ENCODE measurements around the gene MSANTD1.

GRCh38 chr4:3276986-3277385 lies 28.0 kb downstream of the MSANTD1 start:
- TF ChIP-seq, protein P1, sequence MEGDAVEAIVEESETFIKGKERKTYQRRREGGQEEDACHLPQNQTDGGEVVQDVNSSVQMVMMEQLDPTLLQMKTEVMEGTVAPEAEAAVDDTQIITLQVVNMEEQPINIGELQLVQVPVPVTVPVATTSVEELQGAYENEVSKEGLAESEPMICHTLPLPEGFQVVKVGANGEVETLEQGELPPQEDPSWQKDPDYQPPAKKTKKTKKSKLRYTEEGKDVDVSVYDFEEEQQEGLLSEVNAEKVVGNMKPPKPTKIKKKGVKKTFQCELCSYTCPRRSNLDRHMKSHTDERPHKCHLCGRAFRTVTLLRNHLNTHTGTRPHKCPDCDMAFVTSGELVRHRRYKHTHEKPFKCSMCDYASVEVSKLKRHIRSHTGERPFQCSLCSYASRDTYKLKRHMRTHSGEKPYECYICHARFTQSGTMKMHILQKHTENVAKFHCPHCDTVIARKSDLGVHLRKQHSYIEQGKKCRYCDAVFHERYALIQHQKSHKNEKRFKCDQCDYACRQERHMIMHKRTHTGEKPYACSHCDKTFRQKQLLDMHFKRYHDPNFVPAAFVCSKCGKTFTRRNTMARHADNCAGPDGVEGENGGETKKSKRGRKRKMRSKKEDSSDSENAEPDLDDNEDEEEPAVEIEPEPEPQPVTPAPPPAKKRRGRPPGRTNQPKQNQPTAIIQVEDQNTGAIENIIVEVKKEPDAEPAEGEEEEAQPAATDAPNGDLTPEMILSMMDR (conservative IDR thresholded peaks at IDR 0.05; ENCODE audit: low read depth, low read length) = no peak
- TF ChIP-seq EZH2 (IDR thresholded peaks at IDR 0.05; ENCODE audit: low read length, unreplicated experiment) = no peak
- TF ChIP-seq EZH2phosphoT487 (IDR thresholded peaks at IDR 0.05; ENCODE audit: borderline replicate concordance, low read length) = no peak

Measured in PC-3 (cell line).